GM10248 (cell line): Measurements from ENCODE around the gene IGFBP4.

Experiments used
- CTCF ChIA-PET: fragments of 300-600 bp; sonication (Branson Sonifier 250); formaldehyde crosslinking; extraction: SDS; loops from one replicate; lab custom pipeline; 2021; ENCODE audit warnings: antibody characterized with exemption; lab: Yijun Ruan, JAX
- POLR2A ChIA-PET: fragments of 350-650 bp; sonication (Branson Sonifier 250); formaldehyde crosslinking; extraction: SDS; loops from one replicate; lab custom pipeline; 2020; ENCODE audit warnings: antibody characterized with exemption; lab: Yijun Ruan, JAX
- DNase-seq: peaks from one replicate; pipeline ENCODE4 v3.0.0; 2012; ENCODE audit errors: extremely low spot score
- CTCF ChIP-seq: IDR thresholded peaks from 2 replicates; pipeline ENCODE4 v1.5.1; 2012; ENCODE audit warnings: mild to moderate bottlenecking, low read depth; ENCODE audit errors: extremely low read depth, missing control alignments, control extremely low read depth

Gene IGFBP4

GRCh38 chr17:40471846-40472732 lies 28.8 kb downstream of the IGFBP4 start:
- ChIA-PET CTCF (interaction anchor here (1.0 to 1.8 kb wide), 5 partner anchors 10 to 47 kb away, joined by 3 to 8 read pairs (median 3); no protein-coding TSS in a partner anchor), POLR2A (no interaction called here)
- no peak for TF ChIP-seq CTCF
- no peak for DNase-seq

GRCh38 chr17:40472733-40473452 lies 29.6 kb downstream of the IGFBP4 start:
- POLR2A ChIA-PET, result no interaction called here
- CTCF ChIA-PET, result interaction anchor here (1.2 to 1.8 kb wide), 3 partner anchors 17 to 47 kb away, joined by 3 to 8 read pairs (median 5); no protein-coding TSS in a partner anchor
- DNase-seq, result no peak
- no peak for TF ChIP-seq CTCF

GRCh38 chr17:40473573-40474365 lies 30.5 kb downstream of the IGFBP4 start:
- CTCF ChIA-PET, result no interaction called here

GRCh38 chr17:40474419-40475002 lies 31.3 kb downstream of the IGFBP4 start:
- CTCF ChIA-PET, result interaction anchor here (0.6 to 1.4 kb wide), 3 partner anchors 10 to 59 kb away, joined by 3 to 5 read pairs (median 3); no protein-coding TSS in a partner anchor
- TF ChIP-seq CTCF, result no peak
- no peak for DNase-seq
- POLR2A ChIA-PET, result no interaction called here

More at GRCh38 chr17:40473573-40474365, 30.5 kb downstream of the IGFBP4 start:
- no peak for DNase-seq
- no peak for TF ChIP-seq CTCF
- POLR2A ChIA-PET, result no interaction called here

GRCh38 chr17:40475234-40475908 lies 32.1 kb downstream of the IGFBP4 start:
- ChIA-PET POLR2A (interaction anchor here (0.6 to 0.7 kb wide), 3 partner anchors 12 to 147 kb away, joined by 3 to 5 read pairs (median 4); no protein-coding TSS in a partner anchor), CTCF (interaction anchor here (0.6 to 2.9 kb wide), 27 partner anchors 10 to 300 kb away, joined by 3 to 29 read pairs (median 5); partner anchors contain the start of gene GJD3)
- no peak for DNase-seq
- TF ChIP-seq CTCF, result no peak
